ENCODE measurements around the gene POMGNT2.
A peak's percentile ranks its signal among the peaks of the same experiment; 100 is the strongest.
"Not testable (repeated sequence)": the region's sequence is repeated elsewhere in the genome, so short reads cannot be mapped to it uniquely, and the experiment has no call there.

POMGNT2 gene

DNA sequence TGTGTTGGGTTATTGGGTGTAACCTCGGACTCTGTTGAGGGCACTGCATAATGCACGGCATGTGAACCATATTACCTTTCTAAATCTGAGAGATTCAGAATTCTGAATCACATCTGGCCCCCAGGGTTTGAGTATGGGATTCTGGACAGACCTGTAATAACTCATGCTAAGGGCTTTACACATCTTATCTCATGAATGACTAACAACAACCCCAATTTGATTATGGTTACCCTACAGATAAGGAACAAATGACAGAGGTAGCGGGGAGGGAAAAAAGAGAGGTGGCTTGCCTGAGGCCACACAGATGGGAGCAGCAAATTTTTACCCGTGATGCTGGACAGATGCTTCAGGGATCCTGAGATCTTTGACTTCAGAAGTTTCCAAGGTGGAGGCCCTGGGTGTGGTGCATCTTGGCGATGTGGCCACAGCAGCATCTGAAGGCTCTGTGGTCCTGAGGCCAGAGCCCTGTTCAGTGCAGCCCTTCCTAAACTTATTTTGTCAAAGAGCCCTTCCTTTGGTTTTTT, 43.8 kb downstream of the POMGNT2 start:
- no peak for TF ChIP-seq Cebpa-rat (IDR thresholded peaks at IDR 0.05)
- H3K9me3 ChIP-seq (replicated peaks in 1 of 11), result peaks cover 0 to 15% (median 0%) of the 10 kb centered on the region in 11 experiments; a peak in 8 of 22 replicates
- no peak overlapping the region for H3K27ac ChIP-seq
- no peak overlapping the region for H3K4me3 ChIP-seq
- H3K27me3 ChIP-seq, result no peaks in the 10 kb centered on the region
- H3K9ac ChIP-seq, result no peak overlapping the region
- H3K4me2 ChIP-seq, result peak overlapping the region in 3 of 11 experiments; percentile 32 to 38 (median 38); a peak in 2 of 22 replicates
- H3K36me3 ChIP-seq, result no peaks in the 10 kb centered on the region
- H3K4me1 ChIP-seq, result peaks cover 0 to 11% (median 8%) of the 10 kb centered on the region in 10 experiments; a peak in 11 of 20 replicates
- H4K20me1 ChIP-seq, result no peaks in the 10 kb centered on the region

- H4K20me1 ChIP-seq, result no peaks in the 10 kb centered on the region
- TF ChIP-seq Cebpa-rat (IDR thresholded peaks at IDR 0.05), result no peak
- no peak overlapping the region for H3K9ac ChIP-seq
- H3K27me3 ChIP-seq, result no peaks in the 10 kb centered on the region
- no peak overlapping the region for H3K27ac ChIP-seq
- H3K4me1 ChIP-seq, result peaks cover 0 to 11% (median 8%) of the 10 kb centered on the region in 10 experiments; a peak in 11 of 20 replicates
- peaks cover 0 to 15% (median 0%) of the 10 kb centered on the region in 11 experiments; a peak in 8 of 22 replicates for H3K9me3 ChIP-seq (replicated peaks in 1 of 11)
- no peak overlapping the region for H3K4me3 ChIP-seq
- H3K4me2 ChIP-seq, result no peak overlapping the region
- no peaks in the 10 kb centered on the region for H3K36me3 ChIP-seq
Measured at GRCh38 chr3:43061101-43061895, 44.6 kb downstream of the POMGNT2 start.

- Histone ChIP-seq H3K9ac (no peak overlapping the region), H3K36me3 (no peaks in the 10 kb centered on the region), H3K9me3 (replicated peaks in 1 of 11) (peaks cover 0 to 12% (median 0%) of the 10 kb centered on the region in 11 experiments; a peak in 8 of 22 replicates), H3K27ac (no peak overlapping the region), H3K4me3 (no peak overlapping the region), H4K20me1 (no peaks in the 10 kb centered on the region), H3K4me1 (peaks cover 0 to 11% (median 8%) of the 10 kb centered on the region in 10 experiments; a peak in 11 of 20 replicates), H3K4me2 (no peak overlapping the region), H3K27me3 (no peaks in the 10 kb centered on the region; a peak in 1 of 22 replicates)
- TF ChIP-seq Cebpa-rat (IDR thresholded peaks at IDR 0.05), result no peak
Measured at GRCh38 chr3:43059456-43059855, 46.4 kb downstream of the POMGNT2 start.

DNA sequence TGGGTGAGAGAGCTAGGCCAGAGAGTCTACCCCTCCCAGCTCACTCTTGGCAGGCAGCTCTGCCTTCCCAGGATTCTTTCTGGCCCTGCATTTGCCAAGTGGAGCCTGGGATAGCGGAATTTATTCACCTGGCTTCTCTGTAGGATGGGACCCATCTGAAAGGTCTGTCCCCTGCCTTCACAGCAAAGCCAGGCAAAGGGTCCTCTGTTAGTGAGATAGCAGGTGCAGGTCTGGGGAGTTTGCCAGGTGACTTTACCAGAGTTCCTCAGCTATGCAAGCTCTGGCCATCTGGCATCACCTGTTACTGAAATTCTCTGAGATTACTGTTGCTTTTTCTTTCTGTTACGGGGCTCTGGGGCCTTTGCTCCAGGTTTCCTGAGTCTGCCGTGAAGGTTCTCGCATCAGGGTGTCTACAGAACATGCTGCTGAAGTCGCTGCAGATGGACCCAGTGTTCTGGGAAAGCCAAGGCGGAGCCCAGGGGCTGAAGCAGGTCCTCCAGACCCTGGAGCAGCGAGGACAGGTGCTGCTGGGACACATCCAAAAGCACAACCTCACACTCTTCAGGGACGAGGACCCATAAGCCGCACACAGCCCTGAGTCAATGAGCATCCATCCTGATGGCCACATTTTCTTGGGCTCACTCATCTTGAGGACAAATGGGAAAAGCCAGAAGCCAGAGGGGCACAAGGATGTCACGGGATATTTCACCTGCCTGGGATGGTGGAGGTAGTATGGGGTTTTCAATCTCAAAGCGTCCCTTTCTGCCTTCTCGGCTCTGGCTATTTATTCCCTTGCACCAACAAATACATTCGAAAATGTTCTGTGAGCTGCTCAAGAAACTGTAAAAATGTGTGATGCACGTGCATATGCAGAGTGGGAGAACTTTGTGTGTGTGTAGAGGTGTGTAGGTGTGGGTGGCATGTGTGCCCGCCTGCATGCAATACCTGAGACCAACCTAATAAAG, 49.8 kb downstream of the POMGNT2 start:
- Histone ChIP-seq H4K20me1 (no peaks in the 10 kb centered on the region), H3K27ac (no peak overlapping the region), H3K9ac (no peak overlapping the region), H3K27me3 (no peaks in the 10 kb centered on the region; a peak in 1 of 22 replicates), H3K9me3 (replicated peaks in 1 of 11) (peaks cover 0 to 12% (median 8%) of the 10 kb centered on the region in 11 experiments; a peak in 12 of 22 replicates), H3K4me3 (no peak overlapping the region), H3K4me2 (no peak overlapping the region), H3K4me1 (no peaks in the 10 kb centered on the region), H3K36me3 (no peaks in the 10 kb centered on the region)
- no peak for TF ChIP-seq Cebpa-rat (IDR thresholded peaks at IDR 0.05)

DNA sequence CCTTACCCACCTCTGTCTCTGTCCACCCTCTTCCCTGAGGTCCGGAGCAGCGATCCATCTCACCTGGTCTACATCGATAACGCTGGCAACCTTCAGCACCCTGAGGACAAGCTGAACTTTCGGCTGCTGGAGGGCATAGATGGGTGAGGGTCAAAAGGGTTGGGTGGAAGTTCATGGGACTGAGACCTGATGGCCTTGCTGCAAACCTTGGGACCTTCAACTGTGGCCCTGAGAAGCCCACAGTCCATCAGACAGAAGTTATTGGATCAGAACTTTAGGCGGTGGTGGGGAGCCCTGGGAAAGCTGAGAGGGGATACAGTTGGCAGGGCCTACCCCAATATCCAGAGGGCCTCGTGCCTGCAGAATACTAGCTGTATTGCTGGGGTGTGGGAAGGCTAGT, 50.5 kb downstream of the POMGNT2 start:
- H3K4me3 ChIP-seq, result no peak overlapping the region
- H3K36me3 ChIP-seq, result no peaks in the 10 kb centered on the region
- no peak overlapping the region for H3K4me2 ChIP-seq
- no peaks in the 10 kb centered on the region for H4K20me1 ChIP-seq
- H3K4me1 ChIP-seq, result no peaks in the 10 kb centered on the region
- H3K27me3 ChIP-seq, result no peaks in the 10 kb centered on the region; a peak in 1 of 22 replicates
- H3K9ac ChIP-seq, result no peak overlapping the region
- no peak for TF ChIP-seq Cebpa-rat (IDR thresholded peaks at IDR 0.05)
- H3K9me3 ChIP-seq (replicated peaks in 1 of 11), result peaks cover 6 to 19% (median 15%) of the 10 kb centered on the region in 11 experiments
- H3K27ac ChIP-seq, result no peak overlapping the region

DNA sequence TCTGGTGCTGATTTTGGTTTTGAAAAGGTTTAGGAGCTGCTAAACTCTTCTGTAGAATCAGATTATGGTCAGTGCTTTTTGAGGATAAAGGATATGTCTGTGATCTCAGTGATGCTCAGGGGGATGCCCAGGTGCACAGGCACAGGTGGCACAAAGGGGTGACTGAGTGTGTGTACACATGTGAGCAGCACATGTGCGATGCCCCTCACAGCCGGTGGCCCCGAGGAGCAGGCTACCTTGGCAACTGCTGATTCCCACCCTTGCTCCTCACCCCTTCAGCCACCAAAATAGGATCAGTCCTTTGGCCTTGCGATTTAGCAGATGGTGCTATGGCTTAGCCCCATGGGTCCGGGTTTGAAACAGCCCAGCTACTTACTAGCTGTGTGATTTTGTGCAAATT, 51.1 kb downstream of the POMGNT2 start:
- Histone ChIP-seq H3K36me3 (no peaks in the 10 kb centered on the region), H3K4me3 (no peak overlapping the region), H3K9me3 (replicated peaks in 1 of 11) (peaks cover 12 to 24% (median 21%) of the 10 kb centered on the region in 11 experiments), H3K4me1 (no peaks in the 10 kb centered on the region), H3K27me3 (no peaks in the 10 kb centered on the region; a peak in 1 of 22 replicates), H3K4me2 (no peak overlapping the region), H3K27ac (no peak overlapping the region), H3K9ac (no peak overlapping the region), H4K20me1 (no peaks in the 10 kb centered on the region)
- TF ChIP-seq Cebpa-rat (IDR thresholded peaks at IDR 0.05), result no peak

- H3K4me3 ChIP-seq, result no peak overlapping the region
- no peak for TF ChIP-seq Cebpa-rat (IDR thresholded peaks at IDR 0.05)
- no peak overlapping the region for H3K27ac ChIP-seq
- peaks cover 18 to 38% (median 34%) of the 10 kb centered on the region in 11 experiments for H3K9me3 ChIP-seq (replicated peaks in 1 of 11)
- no peak overlapping the region for H3K4me2 ChIP-seq
- no peaks in the 10 kb centered on the region; a peak in 1 of 22 replicates for H3K27me3 ChIP-seq
- H3K4me1 ChIP-seq, result no peaks in the 10 kb centered on the region
- no peaks in the 10 kb centered on the region for H3K36me3 ChIP-seq
- no peaks in the 10 kb centered on the region for H4K20me1 ChIP-seq
- H3K9ac ChIP-seq, result no peak overlapping the region
Measured at GRCh38 chr3:43053291-43053690, 52.6 kb downstream of the POMGNT2 start.

DNA sequence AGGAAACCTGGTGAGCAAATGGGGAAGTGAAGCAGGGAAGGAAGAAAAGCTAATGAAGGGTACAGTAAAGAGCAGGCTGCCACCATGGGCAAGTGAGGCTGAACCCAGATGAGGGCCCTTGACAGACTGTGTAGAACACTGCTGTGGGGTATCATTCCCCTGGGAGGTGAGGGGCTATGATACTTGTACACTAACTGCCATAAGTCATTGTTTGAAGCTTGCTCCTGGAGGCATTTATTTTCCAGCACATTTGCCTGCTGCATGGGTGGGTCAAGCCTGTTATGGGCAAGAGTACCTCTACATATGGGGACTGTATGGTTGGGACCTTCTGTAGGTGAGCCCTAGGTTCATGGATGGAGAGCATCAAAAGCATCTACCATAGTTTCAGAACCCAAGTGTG, 57.4 kb downstream of the POMGNT2 start:
- no peak overlapping the region for H3K27ac ChIP-seq
- no peaks in the 10 kb centered on the region for H3K4me1 ChIP-seq
- no peaks in the 10 kb centered on the region for H3K27me3 ChIP-seq
- no peak overlapping the region for H3K9ac ChIP-seq
- H3K36me3 ChIP-seq, result 0 out of 22 replicates have a peak, but pooled peaks cover 0 to 3% (median 0%) of the 10 kb centered on the region in 11 experiments
- H4K20me1 ChIP-seq, result no peaks in the 10 kb centered on the region
- H3K9me3 ChIP-seq (replicated peaks in 1 of 11), result peaks cover 63 to 86% (median 80%) of the 10 kb centered on the region in 11 experiments
- H3K4me3 ChIP-seq, result no peak overlapping the region
- H3K4me2 ChIP-seq, result no peak overlapping the region
- TF ChIP-seq Cebpa-rat (IDR thresholded peaks at IDR 0.05), result no peak

- no peak for TF ChIP-seq Cebpa-rat (IDR thresholded peaks at IDR 0.05)
- Histone ChIP-seq H4K20me1 (no peaks in the 10 kb centered on the region), H3K4me2 (no peak overlapping the region), H3K4me1 (no peaks in the 10 kb centered on the region), H3K9ac (no peak overlapping the region), H3K4me3 (no peak overlapping the region), H3K9me3 (replicated peaks in 1 of 11) (peaks cover 71 to 91% (median 84%) of the 10 kb centered on the region in 11 experiments), H3K27me3 (no peaks in the 10 kb centered on the region), H3K36me3 (0 out of 22 replicates have a peak, but pooled peaks cover 0 to 3% (median 0%) of the 10 kb centered on the region in 11 experiments), H3K27ac (no peak overlapping the region)
Measured at GRCh38 chr3:43046583-43046982, 59.3 kb downstream of the POMGNT2 start.

GRCh38 chr3:43045079-43045478, 60.8 kb downstream of the POMGNT2 start:
- H3K9ac ChIP-seq, H3K36me3 ChIP-seq, H3K27me3 ChIP-seq, H3K4me2 ChIP-seq, H3K27ac ChIP-seq, H3K4me3 ChIP-seq, H3K4me1 ChIP-seq, H4K20me1 ChIP-seq: not testable (repeated sequence)
- H3K9me3 ChIP-seq (replicated peaks in 1 of 11), result peaks cover 60 to 76% (median 68%) of the 10 kb centered on the region in 11 experiments

Data from BLaER1 treated with 17β-estradiol and CSF1 and Interleukin-3, amounts not matched to agents 10 nM and 100 nM (cell line).